SW 1271 (cell line): ENCODE measurements around the gene SHISA3.

Experiments used
- DNase-seq, 2 experiments: peaks; one replicate each; lab custom pipeline; 2025; lab: John Stamatoyannopoulos, UW

The SHISA3 gene

DNA sequence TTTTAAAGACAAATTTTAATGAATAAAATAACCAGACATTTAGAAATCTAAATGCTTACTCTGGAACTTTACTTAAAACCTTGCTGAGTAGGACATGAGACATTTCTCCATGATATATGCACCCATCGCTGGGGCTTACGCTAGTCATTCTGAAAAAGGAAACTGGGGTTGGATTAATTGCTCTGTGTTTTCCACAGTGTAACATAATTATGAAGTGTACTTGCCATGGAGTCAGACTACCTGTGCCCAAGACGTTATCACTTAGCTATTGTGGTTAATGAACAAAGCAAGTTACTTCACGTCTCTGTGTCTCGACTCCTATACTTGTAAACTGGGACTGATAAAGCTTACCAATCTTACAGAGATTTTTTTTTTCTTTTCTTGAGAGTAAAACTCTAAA, 47.8 kb downstream of the SHISA3 start:
- no peak for DNase-seq

- no peak for DNase-seq
Measured at GRCh38 chr4:42446823-42447222, 49.5 kb downstream of the SHISA3 start.
